HepG2 (cell line): ENCODE measurements around the gene RPUSD4. TPM values are rescaled to one million over a fixed set of nuclear protein-coding genes. Genes with fewer than 3 reads are reported as not detected.
A peak's percentile ranks its signal among the peaks of the same experiment; 100 is the strongest.

Source experiments
- FOXA3 ChIP-seq: IDR thresholded peaks from 2 replicates; pipeline ENCODE4 v1.6.1; 2016; ENCODE audit warnings: missing genetic modification reagents, missing compliant biosample characterization
- KLF15 ChIP-seq: sonication (generic); formaldehyde crosslinking; IDR thresholded peaks from 2 replicates; pipeline ENCODE4 v1.8.1; 2023; ENCODE audit warnings: borderline replicate concordance, mild to moderate bottlenecking, inconsistent platforms, missing genetic modification reagents, mixed read lengths
- NR2F6 ChIP-seq, 2 experiments: IDR thresholded peaks; 2 replicates each; pipeline ENCODE4 v1.6.1; 2016; ENCODE audit warnings: antibody characterized with exemption in 1 of 2, mild to moderate bottlenecking in 1 of 2
- PHF20 ChIP-seq: sonication (generic); formaldehyde crosslinking; IDR thresholded peaks from 2 replicates; pipeline ENCODE4 v1.5.0; 2020; ENCODE audit warnings: mild to moderate bottlenecking, missing genetic modification reagents
- PHF5A ChIP-seq: IDR thresholded peaks from one replicate; pipeline ENCODE4 v1.6.1; 2018; ENCODE audit warnings: low read depth, missing genetic modification reagents; ENCODE audit not compliant: unreplicated experiment
- RBAK ChIP-seq: sonication (generic); formaldehyde crosslinking; IDR thresholded peaks from 2 replicates; pipeline ENCODE4 v1.5.1; 2020; ENCODE audit warnings: mild to moderate bottlenecking, missing genetic modification reagents
- SIX4 ChIP-seq: sonication (generic); formaldehyde crosslinking; IDR thresholded peaks from 2 replicates; pipeline ENCODE4 v1.4.0; 2020; ENCODE audit warnings: missing genetic modification reagents
- SMAD3 ChIP-seq: sonication (generic); formaldehyde crosslinking; IDR thresholded peaks from 2 replicates; pipeline ENCODE4 v1.4.0; 2020; ENCODE audit warnings: missing genetic modification reagents
- STAT5B ChIP-seq: sonication (generic); formaldehyde crosslinking; IDR thresholded peaks from 2 replicates; pipeline ENCODE4 v1.4.0; 2020; ENCODE audit warnings: missing genetic modification reagents
- TP53 ChIP-seq: sonication (generic); formaldehyde crosslinking; conservative IDR thresholded peaks from 2 replicates; pipeline ENCODE4 v1.4.0; 2020; ENCODE audit warnings: missing genetic modification reagents
- ZFP36L2 ChIP-seq: sonication (generic); formaldehyde crosslinking; IDR thresholded peaks from 2 replicates; pipeline ENCODE4 v1.4.0; 2020; ENCODE audit warnings: missing genetic modification reagents
- ZFP41 ChIP-seq: sonication (generic); formaldehyde crosslinking; IDR thresholded peaks from 2 replicates; pipeline ENCODE4 v1.4.0; 2020; ENCODE audit warnings: mild to moderate bottlenecking, missing genetic modification reagents, borderline replicate concordance
- ZNF207 ChIP-seq: fragments of 450-650 bp; IDR thresholded peaks from 2 replicates; pipeline ENCODE4 v1.6.1; 2016; ENCODE audit warnings: antibody characterized with exemption, borderline replicate concordance
- ZNF3 ChIP-seq: IDR thresholded peaks from 2 replicates; pipeline ENCODE4 v1.7.0; 2017; ENCODE audit warnings: inconsistent platforms
- ZNF382 ChIP-seq: sonication (generic); formaldehyde crosslinking; IDR thresholded peaks from 2 replicates; pipeline ENCODE4 v1.5.0; 2020; ENCODE audit warnings: missing genetic modification reagents, mild to moderate bottlenecking, borderline replicate concordance
- ZNF644 ChIP-seq: IDR thresholded peaks from 2 replicates; pipeline ENCODE4 v1.6.1; 2016; ENCODE audit warnings: low read depth
- ZNF674 ChIP-seq: sonication (generic); formaldehyde crosslinking; IDR thresholded peaks from 2 replicates; pipeline ENCODE4 v1.5.0; 2020; ENCODE audit warnings: low read depth, mild to moderate bottlenecking, missing genetic modification reagents
- ZSCAN9 ChIP-seq: IDR thresholded peaks from 2 replicates; pipeline ENCODE4 v1.6.1; 2016; ENCODE audit warnings: borderline replicate concordance
- polyA plus RNA-seq, 8 experiments: library from polyadenylated mRNA; depleted of rRNA in 3 of 8; stranded (reverse) in 7 of 8; unstranded in 1 of 8; fragments of >200 nt; fragmentation: Illumina TruSeq in 4 of 8; extraction: Trizol in 4 of 8; gene quantifications; 2 replicates each; pipeline versions ENCODE4 v1.2.1 to v1.2.3, GENCODE V29; 2011 to 2016; ENCODE audit warnings: low read depth in 4 of 8, missing spikeins in 1 of 8, mixed read lengths in 1 of 8; ENCODE audit not compliant: insufficient read depth in 1 of 8
- total RNA-seq, 5 experiments: library from RNA; depleted of rRNA; stranded (reverse); fragments of >200 nt; fragmentation: Illumina TruSeq; extraction: Trizol; gene quantifications; 2 replicates each; pipeline ENCODE4 v1.2.3, GENCODE V29; 2016; ENCODE audit warnings: low read depth in 1 of 5
- TF ChIP-seq, protein P1 (sequence below): fragments of 450-650 bp; IDR thresholded peaks from 2 replicates; pipeline ENCODE4 v1.6.1; 2017; ENCODE audit warnings: mild to moderate bottlenecking
- TF ChIP-seq, protein P2 (sequence below): sonication (generic); formaldehyde crosslinking; IDR thresholded peaks from 2 replicates; pipeline ENCODE4 v1.8.1; 2022; ENCODE audit warnings: low read depth, mild to moderate bottlenecking, missing genetic modification reagents
- TF ChIP-seq, protein P3 (sequence below): sonication (generic); formaldehyde crosslinking; IDR thresholded peaks from 2 replicates; pipeline ENCODE4 v1.5.1; 2020; ENCODE audit warnings: missing genetic modification reagents, mild to moderate bottlenecking, borderline replicate concordance
- TF ChIP-seq, protein P4 (sequence below): sonication (generic); formaldehyde crosslinking; IDR thresholded peaks from 2 replicates; pipeline ENCODE4 v1.5.0; 2020; ENCODE audit warnings: mild to moderate bottlenecking, missing genetic modification reagents

Gene RPUSD4
- total and polyA plus RNA-seq, 2 of the 13 experiments (the other 11 are each of a cell fraction or from before 2014, with no cell fraction given), result 45.0 to 52.9 TPM

DNA sequence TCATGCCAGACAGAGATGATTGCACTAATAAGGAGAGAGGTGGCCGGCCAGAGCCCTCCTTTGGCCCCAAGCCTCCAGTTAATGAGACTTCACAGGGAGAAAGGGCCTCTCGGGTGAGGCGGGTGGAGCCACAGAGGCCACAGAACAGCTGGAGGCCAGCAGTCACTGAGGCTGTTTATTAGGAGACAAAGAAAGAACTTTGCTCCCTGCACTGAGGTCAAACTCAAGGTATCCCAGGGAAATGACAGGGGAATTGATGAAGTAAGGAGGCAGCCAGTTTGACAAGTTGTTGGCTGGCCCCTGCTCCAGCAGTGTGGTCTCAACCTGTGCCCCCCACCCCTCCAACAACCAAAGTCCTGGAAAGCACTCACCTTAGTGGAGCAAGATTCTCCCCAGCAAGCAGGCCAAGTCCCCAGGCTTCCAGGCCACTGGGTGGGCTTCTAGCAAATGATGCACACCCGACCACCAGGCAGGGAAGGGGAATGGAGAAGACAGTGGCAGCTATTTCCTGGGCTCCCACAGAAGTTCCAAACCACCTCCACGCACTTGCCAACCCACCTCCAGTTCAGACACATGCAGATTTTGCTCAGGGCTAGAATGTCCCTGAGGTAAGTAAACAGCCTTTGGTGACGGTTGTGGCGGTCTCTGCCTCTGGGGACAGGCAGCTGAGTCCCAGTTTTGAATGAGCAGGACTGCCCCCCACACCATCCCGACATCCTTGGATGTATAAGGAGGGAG is 53.2 kb downstream of the RPUSD4 start (continued):
- TF ChIP-seq, protein P1, sequence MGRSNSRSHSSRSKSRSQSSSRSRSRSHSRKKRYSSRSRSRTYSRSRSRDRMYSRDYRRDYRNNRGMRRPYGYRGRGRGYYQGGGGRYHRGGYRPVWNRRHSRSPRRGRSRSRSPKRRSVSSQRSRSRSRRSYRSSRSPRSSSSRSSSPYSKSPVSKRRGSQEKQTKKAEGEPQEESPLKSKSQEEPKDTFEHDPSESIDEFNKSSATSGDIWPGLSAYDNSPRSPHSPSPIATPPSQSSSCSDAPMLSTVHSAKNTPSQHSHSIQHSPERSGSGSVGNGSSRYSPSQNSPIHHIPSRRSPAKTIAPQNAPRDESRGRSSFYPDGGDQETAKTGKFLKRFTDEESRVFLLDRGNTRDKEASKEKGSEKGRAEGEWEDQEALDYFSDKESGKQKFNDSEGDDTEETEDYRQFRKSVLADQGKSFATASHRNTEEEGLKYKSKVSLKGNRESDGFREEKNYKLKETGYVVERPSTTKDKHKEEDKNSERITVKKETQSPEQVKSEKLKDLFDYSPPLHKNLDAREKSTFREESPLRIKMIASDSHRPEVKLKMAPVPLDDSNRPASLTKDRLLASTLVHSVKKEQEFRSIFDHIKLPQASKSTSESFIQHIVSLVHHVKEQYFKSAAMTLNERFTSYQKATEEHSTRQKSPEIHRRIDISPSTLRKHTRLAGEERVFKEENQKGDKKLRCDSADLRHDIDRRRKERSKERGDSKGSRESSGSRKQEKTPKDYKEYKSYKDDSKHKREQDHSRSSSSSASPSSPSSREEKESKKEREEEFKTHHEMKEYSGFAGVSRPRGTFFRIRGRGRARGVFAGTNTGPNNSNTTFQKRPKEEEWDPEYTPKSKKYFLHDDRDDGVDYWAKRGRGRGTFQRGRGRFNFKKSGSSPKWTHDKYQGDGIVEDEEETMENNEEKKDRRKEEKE, result no peak
- TF ChIP-seq PHF5A (CRISPR knock-in tag) (no peak), ZNF207 (no peak), RBAK (no peak), ZSCAN9 (CRISPR knock-in tag) (no peak), PHF20 (CRISPR knock-in tag) (no peak), SIX4 (CRISPR knock-in tag) (no peak), ZNF644 (CRISPR knock-in tag) (no peak), ZFP41 (CRISPR knock-in tag) (no peak), ZNF382 (CRISPR knock-in tag) (no peak), KLF15 (CRISPR knock-in tag) (no peak), SMAD3 (no peak), ZFP36L2 (CRISPR knock-in tag) (no peak), ZNF3 (peak; percentile 91), NR2F6 (IDR thresholded peaks at IDR 0.05) (peak; percentile 76), NR2F6 (CRISPR knock-in tag; IDR thresholded peaks at IDR 0.05) (peak; percentile 75), ZNF674 (CRISPR knock-in tag) (no peak), TP53 (CRISPR knock-in tag) (no peak), FOXA3 (CRISPR knock-in tag) (peak; percentile 49), STAT5B (CRISPR knock-in tag) (no peak)
- TF ChIP-seq, protein P2, sequence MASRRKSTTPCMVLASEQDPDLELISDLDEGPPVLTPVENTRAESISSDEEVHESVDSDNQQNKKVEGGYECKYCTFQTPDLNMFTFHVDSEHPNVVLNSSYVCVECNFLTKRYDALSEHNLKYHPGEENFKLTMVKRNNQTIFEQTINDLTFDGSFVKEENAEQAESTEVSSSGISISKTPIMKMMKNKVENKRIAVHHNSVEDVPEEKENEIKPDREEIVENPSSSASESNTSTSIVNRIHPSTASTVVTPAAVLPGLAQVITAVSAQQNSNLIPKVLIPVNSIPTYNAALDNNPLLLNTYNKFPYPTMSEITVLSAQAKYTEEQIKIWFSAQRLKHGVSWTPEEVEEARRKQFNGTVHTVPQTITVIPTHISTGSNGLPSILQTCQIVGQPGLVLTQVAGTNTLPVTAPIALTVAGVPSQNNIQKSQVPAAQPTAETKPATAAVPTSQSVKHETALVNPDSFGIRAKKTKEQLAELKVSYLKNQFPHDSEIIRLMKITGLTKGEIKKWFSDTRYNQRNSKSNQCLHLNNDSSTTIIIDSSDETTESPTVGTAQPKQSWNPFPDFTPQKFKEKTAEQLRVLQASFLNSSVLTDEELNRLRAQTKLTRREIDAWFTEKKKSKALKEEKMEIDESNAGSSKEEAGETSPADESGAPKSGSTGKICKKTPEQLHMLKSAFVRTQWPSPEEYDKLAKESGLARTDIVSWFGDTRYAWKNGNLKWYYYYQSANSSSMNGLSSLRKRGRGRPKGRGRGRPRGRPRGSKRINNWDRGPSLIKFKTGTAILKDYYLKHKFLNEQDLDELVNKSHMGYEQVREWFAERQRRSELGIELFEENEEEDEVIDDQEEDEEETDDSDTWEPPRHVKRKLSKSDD (CRISPR knock-in tag), result no peak
- TF ChIP-seq, protein P3, sequence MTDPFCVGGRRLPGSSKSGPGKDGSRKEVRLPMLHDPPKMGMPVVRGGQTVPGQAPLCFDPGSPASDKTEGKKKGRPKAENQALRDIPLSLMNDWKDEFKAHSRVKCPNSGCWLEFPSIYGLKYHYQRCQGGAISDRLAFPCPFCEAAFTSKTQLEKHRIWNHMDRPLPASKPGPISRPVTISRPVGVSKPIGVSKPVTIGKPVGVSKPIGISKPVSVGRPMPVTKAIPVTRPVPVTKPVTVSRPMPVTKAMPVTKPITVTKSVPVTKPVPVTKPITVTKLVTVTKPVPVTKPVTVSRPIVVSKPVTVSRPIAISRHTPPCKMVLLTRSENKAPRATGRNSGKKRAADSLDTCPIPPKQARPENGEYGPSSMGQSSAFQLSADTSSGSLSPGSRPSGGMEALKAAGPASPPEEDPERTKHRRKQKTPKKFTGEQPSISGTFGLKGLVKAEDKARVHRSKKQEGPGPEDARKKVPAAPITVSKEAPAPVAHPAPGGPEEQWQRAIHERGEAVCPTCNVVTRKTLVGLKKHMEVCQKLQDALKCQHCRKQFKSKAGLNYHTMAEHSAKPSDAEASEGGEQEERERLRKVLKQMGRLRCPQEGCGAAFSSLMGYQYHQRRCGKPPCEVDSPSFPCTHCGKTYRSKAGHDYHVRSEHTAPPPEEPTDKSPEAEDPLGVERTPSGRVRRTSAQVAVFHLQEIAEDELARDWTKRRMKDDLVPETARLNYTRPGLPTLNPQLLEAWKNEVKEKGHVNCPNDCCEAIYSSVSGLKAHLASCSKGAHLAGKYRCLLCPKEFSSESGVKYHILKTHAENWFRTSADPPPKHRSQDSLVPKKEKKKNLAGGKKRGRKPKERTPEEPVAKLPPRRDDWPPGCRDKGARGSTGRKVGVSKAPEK (CRISPR knock-in tag), result no peak
- TF ChIP-seq, protein P4, sequence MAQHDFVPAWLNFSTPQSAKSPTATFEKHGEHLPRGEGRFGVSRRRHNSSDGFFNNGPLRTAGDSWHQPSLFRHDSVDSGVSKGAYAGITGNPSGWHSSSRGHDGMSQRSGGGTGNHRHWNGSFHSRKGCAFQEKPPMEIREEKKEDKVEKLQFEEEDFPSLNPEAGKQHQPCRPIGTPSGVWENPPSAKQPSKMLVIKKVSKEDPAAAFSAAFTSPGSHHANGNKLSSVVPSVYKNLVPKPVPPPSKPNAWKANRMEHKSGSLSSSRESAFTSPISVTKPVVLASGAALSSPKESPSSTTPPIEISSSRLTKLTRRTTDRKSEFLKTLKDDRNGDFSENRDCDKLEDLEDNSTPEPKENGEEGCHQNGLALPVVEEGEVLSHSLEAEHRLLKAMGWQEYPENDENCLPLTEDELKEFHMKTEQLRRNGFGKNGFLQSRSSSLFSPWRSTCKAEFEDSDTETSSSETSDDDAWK (CRISPR knock-in tag), result no peak
